PC-9 (cell line): Measurements from ENCODE around the gene SDK2. TPM values are rescaled to one million over a fixed set of nuclear protein-coding genes. Genes with fewer than 3 reads are reported as not detected.

Experiments used
- BruUV-seq: library from RNA; stranded (reverse); fragments of 400-500 nt; replicated peaks from 2 replicates; lab custom pipeline; 2021; lab: Mats Ljungman, UMichigan
- CTCF ChIA-PET: fragments of 300-600 bp; sonication (Branson Sonifier 250); formaldehyde crosslinking; loops from one replicate; lab custom pipeline; 2022; ENCODE audit warnings: antibody characterized with exemption; lab: Charles Lee
- POLR2A ChIA-PET: fragments of 300-600 bp; sonication (Branson Sonifier 250); formaldehyde crosslinking; loops from one replicate; lab custom pipeline; 2022; ENCODE audit warnings: antibody characterized with exemption; ENCODE audit not compliant: unreplicated experiment; lab: Charles Lee
- DNase-seq, 2 experiments: peaks; one replicate each; pipeline versions ENCODE4 v3.0.0 to v3.0.0-alpha.2; 2015 to 2022; ENCODE audit warnings: mixed read lengths in 1 of 2
- H2AFZ ChIP-seq: fragments of 200-600 bp; sonication (generic); 2 replicates; pipeline ENCODE4 v1.8.1; 2017; ENCODE audit warnings: antibody characterized with exemption
- H3F3A ChIP-seq: fragments of 200-600 bp; sonication (generic); 2 replicates; pipeline ENCODE4 v1.8.1; 2017; ENCODE audit warnings: antibody characterized with exemption, mild to moderate bottlenecking, low read depth; ENCODE audit not compliant: insufficient read depth
- H3K27ac ChIP-seq: fragments of 200-600 bp; sonication (generic); 2 replicates; pipeline ENCODE4 v1.6.1; 2016; ENCODE audit warnings: mixed run types
- H3K27me3 ChIP-seq: fragments of 200-600 bp; sonication (generic); 2 replicates; pipeline ENCODE4 v1.6.1; 2016; ENCODE audit warnings: low read depth, mixed run types; ENCODE audit not compliant: insufficient read depth
- H3K36me3 ChIP-seq: fragments of 200-600 bp; sonication (generic); 2 replicates; pipeline ENCODE4 v1.6.1; 2016; ENCODE audit warnings: low read depth, mixed run types
- H3K4me1 ChIP-seq: fragments of 200-600 bp; sonication (generic); replicated peaks from 2 replicates; pipeline ENCODE4 v1.6.1; 2016; ENCODE audit warnings: mixed run types; ENCODE audit not compliant: insufficient read depth
- H3K4me2 ChIP-seq: fragments of 200-600 bp; sonication (generic); 2 replicates; pipeline ENCODE4 v1.6.1; 2017; ENCODE audit warnings: mixed run types
- H3K4me3 ChIP-seq: fragments of 200-600 bp; sonication (generic); 2 replicates; pipeline ENCODE4 v1.6.1; 2016; ENCODE audit warnings: mixed run types
- H3K79me2 ChIP-seq: fragments of 200-600 bp; sonication (generic); 2 replicates; pipeline ENCODE4 v1.6.1; 2017; ENCODE audit warnings: low read depth, mixed run types
- H3K9me2 ChIP-seq: fragments of 200-600 bp; sonication (generic); 2 replicates; pipeline ENCODE4 v1.8.1; 2017; ENCODE audit warnings: mild to moderate bottlenecking; ENCODE audit not compliant: insufficient read depth
- H3K9me3 ChIP-seq: fragments of 200-600 bp; sonication (generic); 2 replicates; pipeline ENCODE4 v1.8.1; 2016; ENCODE audit warnings: low read depth; ENCODE audit not compliant: insufficient read depth
- H4K20me1 ChIP-seq: fragments of 200-600 bp; sonication (generic); 2 replicates; pipeline ENCODE4 v1.8.1; 2017; ENCODE audit not compliant: insufficient read depth
- CTCF ChIP-seq: fragments of 200-600 bp; sonication (generic); conservative IDR thresholded peaks from 2 replicates; pipeline ENCODE4 v1.6.1; 2017; ENCODE audit warnings: mixed run types, antibody characterized with exemption, mild to moderate bottlenecking, moderate library complexity
- EZH2 ChIP-seq: fragments of 200-600 bp; sonication (generic); IDR thresholded peaks from 2 replicates; pipeline ENCODE4 v1.8.0; 2017; ENCODE audit warnings: antibody characterized with exemption, low read depth
- intact Hi-C: fragments of 100-400 bp; cut with micrococcal nuclease; formaldehyde crosslinking; loops from one replicate; pipeline ENCODE4 v1.10.0; 2022; ENCODE audit not compliant: unreplicated experiment
- total RNA-seq: library from RNA; stranded (reverse); gene quantifications from 2 replicates; pipeline ENCODE4 v1.2.3, GENCODE V29; 2021

Gene SDK2
- total RNA-seq, 1 experiment from 2014 or later, result 0.04 TPM

GRCh38 chr17:73600103-73600871, 44.0 kb downstream of the SDK2 start:
- no TSS peak for BruUV-seq
- Histone ChIP-seq H3K27ac (no peak overlapping the region), H3K4me1 (no peaks in the 10 kb centered on the region), H3K36me3 (no peaks in the 10 kb centered on the region), H3K79me2 (no peaks in the 10 kb centered on the region), H4K20me1 (no peaks in the 10 kb centered on the region), H3K4me2 (no peak overlapping the region), H3K4me3 (no peak overlapping the region), H3K9me2 (no peaks in the 10 kb centered on the region), H3K27me3 (peaks cover 97% of the 10 kb centered on the region), H3K9me3 (no peaks in the 10 kb centered on the region), H3F3A (no peaks in the 10 kb centered on the region), H2AFZ (no peak overlapping the region)
- TF ChIP-seq EZH2, result no peak
- no peak for TF ChIP-seq CTCF
- CTCF ChIA-PET, result no interaction called here
- intact Hi-C loops, result no loop called here
- POLR2A ChIA-PET, result no interaction called here
- DNase-seq, result no peak

- H3F3A ChIP-seq, result no peaks in the 10 kb centered on the region
- no peak for TF ChIP-seq EZH2
- CTCF ChIA-PET, result no interaction called here
- H3K4me3 ChIP-seq, result no peak overlapping the region
- no peak overlapping the region for H3K27ac ChIP-seq
- H3K27me3 ChIP-seq, result peaks cover 97% of the 10 kb centered on the region
- H3K79me2 ChIP-seq, result no peaks in the 10 kb centered on the region
- DNase-seq, result no peak
- H4K20me1 ChIP-seq, result no peaks in the 10 kb centered on the region
- POLR2A ChIA-PET, result no interaction called here
- H3K36me3 ChIP-seq, result no peaks in the 10 kb centered on the region
- H3K4me2 ChIP-seq, result no peak overlapping the region
- no peaks in the 10 kb centered on the region for H3K9me2 ChIP-seq
- no peak overlapping the region for H2AFZ ChIP-seq
- no TSS peak for BruUV-seq
- H3K4me1 ChIP-seq, result no peaks in the 10 kb centered on the region
- intact Hi-C loops, result no loop called here
- H3K9me3 ChIP-seq, result no peaks in the 10 kb centered on the region
Measured at GRCh38 chr17:73599599-73599998, 44.6 kb downstream of the SDK2 start.

- TF ChIP-seq CTCF, result no peak
- TF ChIP-seq EZH2, result no peak
- Histone ChIP-seq H3K36me3 (no peaks in the 10 kb centered on the region), H3K4me2 (no peak overlapping the region), H3K4me3 (no peak overlapping the region), H3K79me2 (no peaks in the 10 kb centered on the region), H3K27me3 (peaks cover 97% of the 10 kb centered on the region), H2AFZ (no peak overlapping the region), H3K4me1 (no peaks in the 10 kb centered on the region), H3K27ac (no peak overlapping the region), H3K9me2 (no peaks in the 10 kb centered on the region), H3F3A (no peaks in the 10 kb centered on the region), H4K20me1 (no peaks in the 10 kb centered on the region), H3K9me3 (no peaks in the 10 kb centered on the region)
- CTCF ChIA-PET, result no interaction called here
- intact Hi-C loops, result no loop called here
- DNase-seq, result no peak
- POLR2A ChIA-PET, result no interaction called here
- BruUV-seq, result no TSS peak
Measured at GRCh38 chr17:73598212-73598611, 46.0 kb downstream of the SDK2 start.
